ENCODE measurements around the gene TMEM14A.
"Not testable (repeated sequence)": the region's sequence is repeated elsewhere in the genome, so short reads cannot be mapped to it uniquely, and the experiment has no call there.

Gene TMEM14A

DNA sequence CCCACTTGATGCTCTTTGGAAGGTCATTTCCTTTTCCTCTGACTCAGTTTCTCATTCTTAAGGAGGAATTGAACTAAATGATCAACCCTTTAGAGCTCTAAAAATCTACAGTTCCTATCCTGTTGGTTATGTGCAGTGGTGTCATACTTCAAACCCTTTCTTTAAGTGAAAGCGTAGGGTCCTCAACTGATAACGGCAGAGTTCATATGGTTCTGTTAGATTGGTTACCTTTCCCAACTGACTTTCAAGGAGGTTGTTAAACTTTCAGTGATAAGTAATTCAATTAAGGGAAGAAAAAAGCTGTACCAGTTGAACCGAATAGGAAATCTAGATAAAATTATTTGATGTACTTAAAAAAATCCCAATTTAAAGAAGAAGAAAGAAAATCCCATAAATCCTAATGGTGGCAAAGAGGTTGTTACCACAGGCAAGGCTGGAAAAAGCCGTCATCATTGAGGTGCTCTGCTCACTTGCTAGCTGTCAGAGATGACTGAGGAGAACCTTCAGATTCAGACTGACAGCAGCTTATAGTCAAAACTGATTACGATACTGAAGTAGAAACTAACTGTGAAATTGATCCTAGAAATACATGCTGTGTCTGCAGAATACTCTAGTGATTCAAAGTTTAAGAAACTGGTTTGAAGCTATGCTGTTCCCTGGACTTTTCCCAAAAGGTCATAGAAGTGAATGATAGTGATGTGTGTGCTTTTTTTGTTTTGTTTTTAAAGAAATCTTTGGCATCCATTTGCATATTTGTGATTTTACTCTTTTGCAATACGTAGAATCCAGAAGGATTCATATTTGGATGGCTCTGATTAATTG is 16.2 kb downstream of the TMEM14A start:
- Histone ChIP-seq H3K9ac (ENCODE audit: low read length in 5 of 5) (no peak overlapping the region), H3K27ac (ENCODE audit: low read depth, low read length) (no peak overlapping the region), H3K4me3 (ENCODE audit: low read depth in 1 of 5, low read length in 5 of 5) (no peak overlapping the region), H3K36me3 (ENCODE audit: control insufficient read depth in 5 of 5, insufficient read depth in 5 of 5, low read length in 5 of 5) (peaks cover 5 to 11% (median 6%) of the 10 kb centered on the region in 5 donors), H3K4me1 (ENCODE audit: control insufficient read depth in 5 of 5, insufficient read depth in 5 of 5, low read length in 5 of 5) (no peaks in the 10 kb centered on the region), H3K9me3 (ENCODE audit: control insufficient read depth in 5 of 5, low read length in 5 of 5) (no peaks in the 10 kb centered on the region), H3K27me3 (ENCODE audit: control insufficient read depth in 5 of 5, insufficient read depth in 4 of 5, low read length in 5 of 5) (no peaks in the 10 kb centered on the region)

DNA sequence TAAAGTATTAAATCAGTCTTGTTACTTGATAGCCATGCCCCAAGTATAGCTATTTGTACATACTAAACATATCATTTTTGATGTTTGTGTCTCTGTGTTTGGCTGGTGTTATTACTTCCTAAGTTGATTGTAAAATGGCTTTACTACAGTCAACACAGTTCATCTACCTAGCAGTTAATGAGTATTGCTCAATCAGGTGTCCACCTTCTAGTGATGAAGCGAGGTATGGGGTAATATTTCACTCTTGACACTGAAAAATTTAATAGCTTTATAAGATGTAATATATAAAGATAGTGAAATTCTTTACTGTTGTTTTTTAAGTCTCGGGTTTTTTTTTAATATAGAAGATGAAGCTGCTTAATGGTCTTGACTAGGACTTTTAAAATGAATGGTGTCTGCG is 18.9 kb downstream of the TMEM14A start:
- Histone ChIP-seq H3K27me3 (ENCODE audit: control insufficient read depth in 5 of 5, insufficient read depth in 4 of 5, low read length in 5 of 5) (no peaks in the 10 kb centered on the region), H3K9ac (ENCODE audit: low read length in 5 of 5) (no peak overlapping the region), H3K4me1 (ENCODE audit: control insufficient read depth in 5 of 5, insufficient read depth in 5 of 5, low read length in 5 of 5) (no peaks in the 10 kb centered on the region), H3K27ac (ENCODE audit: low read depth, low read length) (no peak overlapping the region), H3K4me3 (ENCODE audit: low read depth in 1 of 5, low read length in 5 of 5) (no peak overlapping the region), H3K36me3 (ENCODE audit: control insufficient read depth in 5 of 5, insufficient read depth in 5 of 5, low read length in 5 of 5) (peaks cover 0 to 2% (median 0%) of the 10 kb centered on the region in 5 donors), H3K9me3 (ENCODE audit: control insufficient read depth in 5 of 5, low read length in 5 of 5) (peaks cover 0 to 5% (median 0%) of the 10 kb centered on the region in 5 donors)

DNA sequence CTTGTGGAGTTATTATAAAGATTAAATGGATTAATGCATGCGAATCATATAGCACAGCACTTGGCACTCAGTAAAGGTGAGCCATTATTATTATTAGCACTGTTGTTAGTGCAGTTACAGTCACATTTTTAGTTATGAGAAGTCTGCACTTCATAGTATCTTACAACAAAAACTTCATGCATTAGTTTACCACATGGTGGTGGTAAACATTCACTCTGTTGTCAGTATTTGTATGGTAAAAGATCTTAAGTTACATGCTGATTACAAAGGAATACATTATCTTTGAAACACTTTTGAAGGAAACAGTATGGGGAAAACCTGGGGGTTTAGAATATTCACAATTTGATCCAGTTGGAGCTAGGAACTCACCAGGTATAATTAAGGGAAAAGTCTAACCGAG is 20.8 kb downstream of the TMEM14A start:
- Histone ChIP-seq H3K27ac (ENCODE audit: low read depth, low read length) (no peak overlapping the region), H3K27me3 (ENCODE audit: control insufficient read depth in 5 of 5, insufficient read depth in 4 of 5, low read length in 5 of 5) (no peaks in the 10 kb centered on the region), H3K9me3 (ENCODE audit: control insufficient read depth in 5 of 5, low read length in 5 of 5) (peaks cover 0 to 5% (median 0%) of the 10 kb centered on the region in 5 donors), H3K9ac (ENCODE audit: low read length in 5 of 5) (no peak overlapping the region), H3K4me3 (ENCODE audit: low read depth in 1 of 5, low read length in 5 of 5) (no peak overlapping the region), H3K4me1 (ENCODE audit: control insufficient read depth in 5 of 5, insufficient read depth in 5 of 5, low read length in 5 of 5) (no peaks in the 10 kb centered on the region), H3K36me3 (ENCODE audit: control insufficient read depth in 5 of 5, insufficient read depth in 5 of 5, low read length in 5 of 5) (peaks cover 0 to 2% (median 0%) of the 10 kb centered on the region in 5 donors)

DNA sequence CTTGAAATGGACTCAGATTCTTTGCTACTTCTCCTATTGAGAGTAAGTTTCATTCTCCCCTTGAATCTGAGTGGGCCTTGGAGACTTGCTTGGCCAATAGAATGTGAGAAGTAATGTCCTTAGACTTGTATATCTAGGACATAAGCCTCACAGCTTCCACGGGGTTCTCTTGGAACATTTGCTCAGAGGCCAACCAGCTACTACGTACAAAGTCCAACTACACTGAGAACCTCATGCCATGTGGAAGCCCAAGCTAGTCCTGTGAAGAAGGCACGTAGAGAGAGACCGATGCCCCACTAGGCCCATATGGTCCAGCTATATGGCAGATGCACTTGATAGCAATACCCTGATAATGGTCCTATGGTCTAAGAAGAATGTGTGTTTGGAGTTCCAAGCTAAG is 22.9 kb downstream of the TMEM14A start:
- no peaks in the 10 kb centered on the region for H3K36me3 ChIP-seq (ENCODE audit: control insufficient read depth in 5 of 5, insufficient read depth in 5 of 5, low read length in 5 of 5)
- peaks cover 0 to 5% (median 0%) of the 10 kb centered on the region in 5 donors for H3K9me3 ChIP-seq (ENCODE audit: control insufficient read depth in 5 of 5, low read length in 5 of 5)
- no peaks in the 10 kb centered on the region for H3K4me1 ChIP-seq (ENCODE audit: control insufficient read depth in 5 of 5, insufficient read depth in 5 of 5, low read length in 5 of 5)
- H3K27ac ChIP-seq (ENCODE audit: low read depth, low read length), result no peak overlapping the region
- H3K9ac ChIP-seq (ENCODE audit: low read length in 5 of 5), result no peak overlapping the region
- no peaks in the 10 kb centered on the region for H3K27me3 ChIP-seq (ENCODE audit: control insufficient read depth in 5 of 5, insufficient read depth in 4 of 5, low read length in 5 of 5)
- H3K4me3 ChIP-seq (ENCODE audit: low read depth in 1 of 5, low read length in 5 of 5), result no peak overlapping the region

DNA sequence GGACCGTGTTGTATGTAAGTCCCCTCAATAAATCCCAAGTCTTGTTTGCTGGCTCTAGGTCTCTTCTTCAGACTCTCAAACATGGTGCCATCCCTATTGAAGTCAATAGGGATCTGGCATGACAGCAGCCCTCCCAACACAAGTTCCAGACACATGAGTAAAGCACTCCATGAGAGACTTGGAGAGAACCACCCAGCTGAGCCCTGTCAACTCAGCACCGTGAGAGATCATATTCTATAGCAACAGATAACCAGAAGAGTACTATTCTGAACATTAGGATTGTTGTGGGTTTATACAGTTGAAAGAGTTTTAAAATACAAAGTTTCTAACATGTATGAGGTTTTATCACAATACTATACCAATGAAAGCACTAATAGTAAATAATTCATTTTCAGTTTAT is 23.5 kb downstream of the TMEM14A start:
- Histone ChIP-seq H3K36me3 (ENCODE audit: control insufficient read depth in 5 of 5, insufficient read depth in 5 of 5, low read length in 5 of 5) (no peaks in the 10 kb centered on the region), H3K9me3 (ENCODE audit: control insufficient read depth in 5 of 5, low read length in 5 of 5) (peaks cover 0 to 5% (median 0%) of the 10 kb centered on the region in 5 donors), H3K4me1 (ENCODE audit: control insufficient read depth in 5 of 5, insufficient read depth in 5 of 5, low read length in 5 of 5) (no peaks in the 10 kb centered on the region), H3K9ac (ENCODE audit: low read length in 5 of 5) (no peak overlapping the region), H3K4me3 (ENCODE audit: low read depth in 1 of 5, low read length in 5 of 5) (no peak overlapping the region), H3K27me3 (ENCODE audit: control insufficient read depth in 5 of 5, insufficient read depth in 4 of 5, low read length in 5 of 5) (no peaks in the 10 kb centered on the region), H3K27ac (ENCODE audit: low read depth, low read length) (no peak overlapping the region)

DNA sequence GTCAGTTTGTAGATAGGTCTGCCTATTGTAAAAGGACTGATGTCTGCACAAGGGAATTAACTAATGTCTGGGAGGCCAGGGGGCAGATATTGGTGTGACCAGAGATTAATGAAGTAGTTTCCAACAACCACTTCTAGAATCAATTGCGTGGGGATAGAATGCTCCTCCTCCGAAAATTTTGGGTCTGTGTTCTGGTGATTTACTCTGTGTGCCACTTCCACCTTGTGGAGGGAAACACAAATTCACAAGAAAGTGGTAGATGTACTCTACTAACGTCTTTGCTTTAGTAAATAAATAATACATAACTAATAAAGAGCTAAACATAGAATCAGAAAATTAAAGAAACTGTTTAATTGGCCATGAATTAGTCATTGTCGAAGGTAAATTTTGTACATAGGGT is 25.5 kb downstream of the TMEM14A start:
- H3K9me3 ChIP-seq (ENCODE audit: control insufficient read depth in 5 of 5, low read length in 5 of 5), result peaks cover 0 to 5% (median 0%) of the 10 kb centered on the region in 5 donors
- H3K27ac ChIP-seq (ENCODE audit: low read depth, low read length), result no peak overlapping the region
- H3K9ac ChIP-seq (ENCODE audit: low read length in 5 of 5), result no peak overlapping the region
- H3K4me3 ChIP-seq (ENCODE audit: low read depth in 1 of 5, low read length in 5 of 5), result no peak overlapping the region
- no peaks in the 10 kb centered on the region for H3K4me1 ChIP-seq (ENCODE audit: control insufficient read depth in 5 of 5, insufficient read depth in 5 of 5, low read length in 5 of 5)
- H3K36me3 ChIP-seq (ENCODE audit: control insufficient read depth in 5 of 5, insufficient read depth in 5 of 5, low read length in 5 of 5), result no peaks in the 10 kb centered on the region
- H3K27me3 ChIP-seq (ENCODE audit: control insufficient read depth in 5 of 5, insufficient read depth in 4 of 5, low read length in 5 of 5), result peaks cover 0 to 5% (median 0%) of the 10 kb centered on the region in 5 donors

DNA sequence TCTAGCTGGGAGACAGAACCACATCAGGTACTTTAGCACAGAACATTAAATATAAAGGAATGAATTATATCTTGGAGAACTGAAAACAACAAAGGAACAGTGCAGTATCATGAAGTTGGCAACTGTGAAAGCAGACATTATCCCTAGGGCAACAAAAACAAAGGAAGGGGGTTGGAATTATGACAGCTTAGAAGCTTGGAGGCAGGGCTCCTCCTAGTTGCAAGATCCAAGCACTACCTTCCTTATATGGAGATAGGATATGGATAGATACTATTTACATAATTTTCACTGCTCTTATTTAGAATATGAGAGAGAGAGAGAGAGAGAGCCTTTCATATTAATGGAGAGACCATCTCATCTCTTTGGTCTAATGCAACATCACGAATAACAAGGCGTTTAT is 27.0 kb downstream of the TMEM14A start:
- peaks cover 0 to 5% (median 0%) of the 10 kb centered on the region in 5 donors for H3K9me3 ChIP-seq (ENCODE audit: control insufficient read depth in 5 of 5, low read length in 5 of 5)
- peaks cover 0 to 5% (median 0%) of the 10 kb centered on the region in 5 donors for H3K27me3 ChIP-seq (ENCODE audit: control insufficient read depth in 5 of 5, insufficient read depth in 4 of 5, low read length in 5 of 5)
- H3K27ac ChIP-seq (ENCODE audit: low read depth, low read length), result no peak overlapping the region
- H3K4me3 ChIP-seq (ENCODE audit: low read depth in 1 of 5, low read length in 5 of 5), result no peak overlapping the region
- no peak overlapping the region for H3K9ac ChIP-seq (ENCODE audit: low read length in 5 of 5)
- H3K4me1 ChIP-seq (ENCODE audit: control insufficient read depth in 5 of 5, insufficient read depth in 5 of 5, low read length in 5 of 5), result no peaks in the 10 kb centered on the region
- no peaks in the 10 kb centered on the region for H3K36me3 ChIP-seq (ENCODE audit: control insufficient read depth in 5 of 5, insufficient read depth in 5 of 5, low read length in 5 of 5)

DNA sequence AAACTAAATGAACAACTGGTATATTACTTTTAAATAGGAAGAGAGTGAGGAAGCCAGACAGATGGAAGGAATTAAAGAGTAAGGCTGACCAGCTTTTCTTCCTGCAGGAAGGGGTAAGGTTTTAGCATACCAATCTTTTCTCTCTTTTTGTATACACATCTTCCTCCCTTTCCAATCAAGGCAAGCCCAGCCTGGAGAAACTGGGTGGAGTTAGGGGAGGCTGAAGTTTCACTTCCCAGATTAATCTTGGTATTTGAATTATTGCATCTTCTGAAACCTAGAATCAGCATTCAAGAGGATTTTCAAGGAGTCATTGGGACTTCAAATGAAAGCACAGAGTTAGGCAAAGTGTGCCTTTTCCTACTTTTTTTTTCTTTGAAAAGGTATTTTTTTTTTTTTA is 33.1 kb downstream of the TMEM14A start:
- H3K27me3 ChIP-seq (ENCODE audit: control insufficient read depth in 5 of 5, insufficient read depth in 4 of 5, low read length in 5 of 5), result peaks cover 0 to 5% (median 0%) of the 10 kb centered on the region in 5 donors
- no peaks in the 10 kb centered on the region for H3K4me1 ChIP-seq (ENCODE audit: control insufficient read depth in 5 of 5, insufficient read depth in 5 of 5, low read length in 5 of 5)

DNA sequence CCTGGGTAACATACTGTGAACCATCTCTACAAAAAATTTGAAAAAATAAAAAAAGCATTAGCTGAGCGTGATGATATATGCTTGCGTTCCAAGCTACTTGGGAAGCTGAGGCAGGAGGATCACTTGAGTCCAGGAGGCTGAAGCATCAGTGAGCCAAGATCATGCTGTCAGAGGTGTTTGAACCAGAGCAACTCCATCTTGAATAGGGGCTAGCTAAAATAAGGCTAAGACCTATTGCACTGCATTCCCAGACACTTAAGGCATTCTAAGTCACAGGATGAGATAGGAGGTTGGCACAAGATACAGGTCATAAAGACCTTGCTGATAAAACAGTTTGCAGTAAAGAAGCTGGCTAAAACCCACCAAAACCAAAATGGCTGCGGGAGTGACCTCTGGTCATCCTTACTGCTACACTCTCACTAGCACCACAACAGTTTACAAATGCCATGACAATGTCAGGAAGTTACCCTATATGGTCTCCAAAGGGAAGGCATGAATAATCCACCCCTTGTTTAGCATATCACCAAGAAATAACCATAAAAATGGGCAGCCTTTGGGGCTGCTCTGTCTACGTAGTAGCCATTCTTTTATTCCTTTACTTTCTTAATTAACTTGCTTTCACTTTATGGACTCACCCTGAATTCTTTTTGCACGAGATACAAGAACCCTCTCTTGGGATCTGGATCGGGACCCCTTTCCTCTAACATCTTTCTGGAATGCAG is 34.0 kb downstream of the TMEM14A start:
- H3K4me1 ChIP-seq (ENCODE audit: control insufficient read depth in 5 of 5, insufficient read depth in 5 of 5, low read length in 5 of 5); H3K9ac ChIP-seq (ENCODE audit: low read length in 5 of 5); H3K36me3 ChIP-seq (ENCODE audit: control insufficient read depth in 5 of 5, insufficient read depth in 5 of 5, low read length in 5 of 5); H3K27ac ChIP-seq (ENCODE audit: low read depth, low read length); H3K27me3 ChIP-seq (ENCODE audit: control insufficient read depth in 5 of 5, insufficient read depth in 4 of 5, low read length in 5 of 5); H3K4me3 ChIP-seq (ENCODE audit: low read depth in 1 of 5, low read length in 5 of 5); H3K9me3 ChIP-seq (ENCODE audit: control insufficient read depth in 5 of 5, low read length in 5 of 5): not testable (repeated sequence)

More for the DNA sequence above, 33.1 kb downstream of the TMEM14A start:
- no peak overlapping the region for H3K9ac ChIP-seq (ENCODE audit: low read length in 5 of 5)
- no peaks in the 10 kb centered on the region for H3K9me3 ChIP-seq (ENCODE audit: control insufficient read depth in 5 of 5, low read length in 5 of 5)
- no peaks in the 10 kb centered on the region for H3K36me3 ChIP-seq (ENCODE audit: control insufficient read depth in 5 of 5, insufficient read depth in 5 of 5, low read length in 5 of 5)
- H3K27ac ChIP-seq (ENCODE audit: low read depth, low read length), result no peak overlapping the region
- H3K4me3 ChIP-seq (ENCODE audit: low read depth in 1 of 5, low read length in 5 of 5), result no peak overlapping the region

DNA sequence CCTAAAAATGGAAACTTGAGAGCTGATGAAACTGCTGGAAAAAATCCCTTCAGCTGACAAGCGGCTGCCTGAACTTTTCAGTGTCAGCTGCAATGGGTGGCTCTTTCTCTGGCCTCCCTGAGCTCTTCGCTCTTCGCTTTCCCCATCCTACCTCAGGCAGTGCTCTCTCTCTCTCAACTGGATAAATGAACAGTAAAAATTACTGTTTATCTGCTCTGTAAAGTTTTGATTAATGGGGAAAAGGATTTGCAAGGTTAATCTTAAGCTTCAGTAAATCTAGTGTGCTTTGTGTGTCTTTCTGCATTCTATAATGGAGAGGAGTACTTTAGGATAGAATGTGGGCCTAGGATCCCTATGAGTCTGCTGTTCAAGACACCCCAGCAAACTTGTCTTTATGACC is 35.1 kb downstream of the TMEM14A start:
- Histone ChIP-seq H3K4me1 (ENCODE audit: control insufficient read depth in 5 of 5, insufficient read depth in 5 of 5, low read length in 5 of 5) (no peaks in the 10 kb centered on the region), H3K9ac (ENCODE audit: low read length in 5 of 5) (no peak overlapping the region), H3K36me3 (ENCODE audit: control insufficient read depth in 5 of 5, insufficient read depth in 5 of 5, low read length in 5 of 5) (no peaks in the 10 kb centered on the region), H3K27me3 (ENCODE audit: control insufficient read depth in 5 of 5, insufficient read depth in 4 of 5, low read length in 5 of 5) (no peaks in the 10 kb centered on the region), H3K9me3 (ENCODE audit: control insufficient read depth in 5 of 5, low read length in 5 of 5) (no peaks in the 10 kb centered on the region), H3K4me3 (ENCODE audit: low read depth in 1 of 5, low read length in 5 of 5) (no peak overlapping the region), H3K27ac (ENCODE audit: low read depth, low read length) (no peak overlapping the region)

Measured in subcutaneous abdominal adipose tissue (tissue), 5 donors.